Measurements from ENCODE around the gene HOXD3.

HOXD3 gene

DNA sequence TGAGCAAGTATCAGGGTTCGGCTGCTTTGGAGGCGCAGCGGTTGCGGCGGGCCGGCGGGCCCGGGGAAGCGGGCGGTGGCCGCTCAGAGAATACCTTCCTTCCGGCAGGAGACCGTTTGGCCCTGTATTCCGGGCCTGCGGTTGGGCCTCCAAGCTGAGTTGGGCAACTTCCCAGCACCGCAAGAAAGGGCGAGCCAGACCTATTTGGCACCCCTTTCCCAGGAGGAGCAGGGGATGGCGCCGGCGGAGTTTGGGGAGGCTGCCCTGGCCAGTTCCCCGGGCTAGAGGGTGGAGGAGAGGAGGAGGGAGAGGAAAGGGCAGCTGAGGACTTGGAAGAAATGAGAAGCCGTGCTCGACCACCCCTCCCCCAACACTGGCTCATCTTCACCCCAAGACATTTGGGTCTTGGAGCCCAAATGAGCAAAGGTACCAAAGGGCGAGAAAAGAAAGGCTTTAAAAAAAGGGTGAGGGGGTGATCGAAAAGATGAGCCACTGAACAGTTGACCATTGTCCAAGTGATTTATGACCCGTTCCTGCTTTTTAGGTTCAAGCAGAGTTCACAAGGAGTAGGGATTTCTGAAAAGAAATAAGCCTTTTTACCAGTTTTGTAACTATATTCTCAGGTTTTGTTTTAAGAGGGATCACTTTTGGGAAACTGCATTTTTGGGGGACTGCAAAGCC is 8.4 kb downstream of the HOXD3 start:
- Histone ChIP-seq H3K9ac (ENCODE audit: insufficient read length) (no peak overlapping the region), H3K27ac (no peak overlapping the region), H3K4me3 (no peak overlapping the region), H3K36me3 (ENCODE audit: insufficient read depth, low read length) (peaks cover 5% of the 10 kb centered on the region; the same call in 1 of the 2 replicates), H3K9me3 (ENCODE audit: low read depth, low read length) (no peaks in the 10 kb centered on the region)
- DNase-seq (ENCODE audit: low read depth, low spot score) = no peak
- TF ChIP-seq FOXP2 (optimal IDR thresholded peaks at IDR 0.05; ENCODE audit: control extremely low read depth, extremely low read length, insufficient read depth) (no peak), EZH2 (IDR thresholded peaks at IDR 0.05) (no peak), POLR2AphosphoS5 (IDR thresholded peaks at IDR 0.05; ENCODE audit: borderline replicate concordance, low read depth, low read length) (no peak)

DNA sequence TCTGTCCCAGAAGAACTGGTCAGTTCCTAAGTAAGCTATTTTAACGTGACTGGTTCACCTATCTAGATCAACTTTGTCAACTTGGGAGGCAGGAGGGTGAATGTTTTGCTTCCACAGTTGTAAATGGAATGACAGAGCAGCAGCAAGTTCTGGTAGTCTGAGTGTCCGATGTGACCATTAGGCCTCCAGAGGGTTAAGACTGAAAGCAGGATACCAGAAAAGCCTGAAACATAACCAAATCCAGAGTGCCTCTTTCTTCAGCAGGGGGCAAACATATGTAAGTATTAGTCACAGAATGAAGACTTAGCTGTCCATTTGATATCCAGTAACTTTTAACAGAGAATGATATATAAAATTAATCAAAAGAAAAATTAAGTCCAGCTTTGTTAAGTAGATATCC is 9.2 kb downstream of the HOXD3 start:
- Histone ChIP-seq H3K4me3 (no peak overlapping the region), H3K36me3 (ENCODE audit: insufficient read depth, low read length) (peaks cover 5% of the 10 kb centered on the region; the same call in 1 of the 2 replicates), H3K27ac (no peak overlapping the region), H3K9ac (ENCODE audit: insufficient read length) (no peak overlapping the region), H3K9me3 (ENCODE audit: low read depth, low read length) (no peaks in the 10 kb centered on the region)
- DNase-seq (ENCODE audit: low read depth, low spot score) = no peak
- TF ChIP-seq POLR2AphosphoS5 (IDR thresholded peaks at IDR 0.05; ENCODE audit: borderline replicate concordance, low read depth, low read length) (no peak), EZH2 (IDR thresholded peaks at IDR 0.05) (no peak), FOXP2 (optimal IDR thresholded peaks at IDR 0.05; ENCODE audit: control extremely low read depth, extremely low read length, insufficient read depth) (no peak)

- Histone ChIP-seq H3K36me3 (ENCODE audit: insufficient read depth, low read length) (peaks cover 5% of the 10 kb centered on the region; the same call in 1 of the 2 replicates), H3K9me3 (ENCODE audit: low read depth, low read length) (no peaks in the 10 kb centered on the region), H3K27ac (no peak overlapping the region), H3K4me3 (no peak overlapping the region), H3K9ac (ENCODE audit: insufficient read length) (no peak overlapping the region)
- TF ChIP-seq POLR2AphosphoS5 (IDR thresholded peaks at IDR 0.05; ENCODE audit: borderline replicate concordance, low read depth, low read length) (no peak), FOXP2 (optimal IDR thresholded peaks at IDR 0.05; ENCODE audit: control extremely low read depth, extremely low read length, insufficient read depth) (no peak)
- no peak for DNase-seq (ENCODE audit: low read depth, low spot score)
Measured at GRCh38 chr2:176167398-176167797, 10.3 kb downstream of the HOXD3 start.

DNA sequence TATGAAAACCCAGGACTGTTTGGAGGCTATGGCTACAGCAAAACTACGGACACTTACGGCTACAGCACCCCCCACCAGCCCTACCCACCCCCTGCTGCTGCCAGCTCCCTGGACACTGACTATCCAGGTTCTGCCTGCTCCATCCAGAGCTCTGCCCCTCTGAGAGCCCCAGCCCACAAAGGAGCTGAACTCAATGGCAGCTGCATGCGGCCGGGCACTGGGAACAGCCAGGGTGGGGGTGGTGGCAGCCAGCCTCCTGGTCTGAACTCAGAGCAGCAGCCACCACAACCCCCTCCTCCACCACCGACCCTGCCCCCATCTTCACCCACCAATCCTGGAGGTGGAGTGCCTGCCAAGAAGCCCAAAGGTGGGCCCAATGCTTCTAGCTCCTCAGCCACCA is 12.1 kb downstream of the HOXD3 start:
- Histone ChIP-seq H3K9me3 (ENCODE audit: low read depth, low read length) (no peaks in the 10 kb centered on the region), H3K4me3 (no peak overlapping the region), H3K9ac (ENCODE audit: insufficient read length) (no peak overlapping the region), H3K36me3 (ENCODE audit: insufficient read depth, low read length) (peaks cover 2% of the 10 kb centered on the region; the same call in 1 of the 2 replicates), H3K27ac (no peak overlapping the region)
- no peak for DNase-seq (ENCODE audit: low read depth, low spot score)
- TF ChIP-seq POLR2AphosphoS5 (IDR thresholded peaks at IDR 0.05; ENCODE audit: borderline replicate concordance, low read depth, low read length) = no peak
- no peak for TF ChIP-seq EZH2 (IDR thresholded peaks at IDR 0.05)
- TF ChIP-seq FOXP2 (optimal IDR thresholded peaks at IDR 0.05; ENCODE audit: control extremely low read depth, extremely low read length, insufficient read depth) = no peak

DNA sequence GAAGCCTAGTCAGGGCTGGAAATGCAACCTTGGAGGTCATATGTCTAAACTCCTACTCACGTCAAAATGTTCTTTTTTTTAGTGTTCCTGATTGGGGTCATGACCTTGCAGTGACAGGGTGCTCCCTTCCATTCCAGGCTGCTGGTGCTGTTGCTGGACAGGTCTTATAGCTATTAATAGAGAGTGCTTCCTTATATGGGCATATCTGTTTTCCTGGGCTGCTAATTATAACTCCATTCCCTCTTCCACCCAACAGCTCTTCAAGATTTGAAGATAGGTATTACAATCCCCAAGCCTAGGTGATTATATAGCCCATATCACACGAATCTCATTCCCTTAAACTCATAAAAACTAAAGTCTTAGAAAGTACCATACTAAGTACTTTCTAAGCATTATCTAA is 12.6 kb downstream of the HOXD3 start:
- no peak overlapping the region for H3K27ac ChIP-seq
- H3K36me3 ChIP-seq (ENCODE audit: insufficient read depth, low read length) = no peaks in the 10 kb centered on the region; the same call in 1 of the 2 replicates
- no peak overlapping the region for H3K9ac ChIP-seq (ENCODE audit: insufficient read length)
- no peak overlapping the region for H3K4me3 ChIP-seq
- no peaks in the 10 kb centered on the region for H3K9me3 ChIP-seq (ENCODE audit: low read depth, low read length)
- no peak for DNase-seq (ENCODE audit: low read depth, low spot score)
- TF ChIP-seq EZH2 (IDR thresholded peaks at IDR 0.05) (no peak), FOXP2 (optimal IDR thresholded peaks at IDR 0.05; ENCODE audit: control extremely low read depth, extremely low read length, insufficient read depth) (no peak)

- H3K27ac ChIP-seq = no peak overlapping the region
- H3K4me3 ChIP-seq = no peak overlapping the region
- no peaks in the 10 kb centered on the region; the same call in 1 of the 2 replicates for H3K36me3 ChIP-seq (ENCODE audit: insufficient read depth, low read length)
- H3K9ac ChIP-seq (ENCODE audit: insufficient read length) = no peak overlapping the region
- H3K9me3 ChIP-seq (ENCODE audit: low read depth, low read length) = no peaks in the 10 kb centered on the region
- no peak for DNase-seq (ENCODE audit: low read depth, low spot score)
- no peak for TF ChIP-seq FOXP2 (optimal IDR thresholded peaks at IDR 0.05; ENCODE audit: control extremely low read depth, extremely low read length, insufficient read depth)
- no peak for TF ChIP-seq EZH2 (IDR thresholded peaks at IDR 0.05)
- TF ChIP-seq POLR2AphosphoS5 (IDR thresholded peaks at IDR 0.05; ENCODE audit: borderline replicate concordance, low read depth, low read length) = no peak
Measured at GRCh38 chr2:176170602-176171305, 13.6 kb downstream of the HOXD3 start.

DNA sequence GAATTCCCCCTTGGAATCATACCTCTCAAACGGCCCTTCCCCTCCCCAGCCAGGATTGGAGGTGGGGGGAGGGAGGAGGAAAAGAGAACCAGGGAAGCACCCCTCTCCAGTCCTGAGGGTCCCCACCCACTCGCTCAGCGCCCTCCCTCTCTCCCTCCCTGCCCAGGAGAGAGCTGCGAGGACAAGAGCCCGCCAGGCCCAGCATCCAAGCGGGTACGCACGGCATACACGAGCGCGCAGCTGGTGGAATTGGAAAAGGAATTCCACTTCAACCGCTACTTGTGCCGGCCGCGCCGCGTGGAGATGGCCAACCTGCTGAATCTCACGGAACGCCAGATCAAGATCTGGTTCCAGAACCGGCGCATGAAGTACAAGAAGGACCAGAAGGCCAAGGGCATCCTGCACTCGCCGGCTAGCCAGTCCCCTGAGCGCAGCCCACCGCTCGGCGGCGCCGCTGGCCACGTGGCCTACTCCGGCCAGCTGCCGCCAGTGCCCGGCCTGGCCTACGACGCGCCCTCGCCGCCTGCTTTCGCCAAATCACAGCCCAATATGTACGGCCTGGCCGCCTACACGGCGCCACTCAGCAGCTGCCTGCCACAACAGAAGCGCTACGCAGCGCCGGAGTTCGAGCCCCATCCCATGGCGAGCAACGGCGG is 14.4 kb downstream of the HOXD3 start:
- Histone ChIP-seq H3K36me3 (ENCODE audit: insufficient read depth, low read length) (no peaks in the 10 kb centered on the region; the same call in 1 of the 2 replicates), H3K9me3 (ENCODE audit: low read depth, low read length) (no peaks in the 10 kb centered on the region), H3K27ac (no peak overlapping the region), H3K9ac (ENCODE audit: insufficient read length) (no peak overlapping the region), H3K4me3 (no peak overlapping the region)
- no peak for DNase-seq (ENCODE audit: low read depth, low spot score)
- TF ChIP-seq FOXP2 (optimal IDR thresholded peaks at IDR 0.05; ENCODE audit: control extremely low read depth, extremely low read length, insufficient read depth) = no peak
- no peak for TF ChIP-seq POLR2AphosphoS5 (IDR thresholded peaks at IDR 0.05; ENCODE audit: borderline replicate concordance, low read depth, low read length)
- TF ChIP-seq EZH2 (IDR thresholded peaks at IDR 0.05) = no peak
